Spleen (tissue), 7 donors: ENCODE results near the gene YAE1.

Experiments
- CTCF ChIP-seq, 11 experiments: fragments of 200-600 bp in 7 of 11; fragments of 450-650 bp in 4 of 11; sonication (generic) in 4 of 11; IDR thresholded peaks in 8 of 11; conservative IDR thresholded peaks in 3 of 11; 1 replicate in 7 of 11; 2 replicates in 4 of 11; pipeline versions ENCODE4 v1.4.0 to v1.8.0; 2016 to 2021; ENCODE audit warnings: antibody characterized with exemption in 11 of 11, inconsistent platforms in 4 of 11, mild to moderate bottlenecking in 1 of 11
- POLR2A ChIP-seq, 3 donors: fragments of 450-650 bp; IDR thresholded peaks; one replicate each; pipeline ENCODE4 v1.5.1; 2017; ENCODE audit warnings: antibody characterized with exemption in 3 of 3, mild to moderate bottlenecking in 1 of 3
- donor health status: DM: no; HTN: no; CAD: no; lungs with moderate emphysema.
- donor health status: DM: no; HTN: no; CAD: no.
- donor health status: DM: no; HTN: no; CAD: no.

GRCh38 chr7:39566023-39566921, at the start of gene YAE1:
- TF ChIP-seq CTCF (IDR thresholded peaks at IDR 0.05 in 8 of 11, conservative IDR thresholded peaks at IDR 0.05 in 3 of 11) (peak in 1 of 11 experiments; percentile 5), POLR2A (IDR thresholded peaks at IDR 0.05) (peak in 1 of 3 donors; percentile 25)
